ENCODE results near the gene GSTT4.

DNA sequence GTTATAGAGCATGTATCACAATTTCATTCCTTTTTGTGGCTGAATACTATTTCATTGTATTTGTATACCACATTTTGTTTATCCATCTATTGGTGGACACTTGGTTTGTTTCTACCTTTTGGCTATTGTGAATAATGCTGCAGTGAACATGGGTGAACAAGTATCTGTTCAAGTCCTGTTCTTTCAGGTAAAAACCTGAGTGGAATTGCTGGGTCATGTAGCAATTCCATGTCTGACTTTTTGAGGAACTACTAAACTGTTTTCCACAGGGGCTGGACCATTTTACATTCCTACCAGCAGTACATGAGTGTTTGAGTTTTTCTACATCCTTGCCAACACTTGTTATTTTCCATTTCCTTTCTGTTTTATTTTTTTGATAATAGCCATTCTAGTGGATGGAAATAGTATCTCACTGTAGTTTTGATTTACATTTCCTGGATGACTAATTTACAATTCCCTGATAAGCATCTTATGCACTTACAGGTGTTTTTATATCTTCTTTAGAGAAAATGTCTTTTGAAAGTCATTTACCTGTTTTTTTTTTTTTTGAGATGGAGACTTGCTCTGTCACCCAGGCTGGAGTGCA is 18.0 kb upstream of the GSTT4 start:
- TF ChIP-seq, protein P1, sequence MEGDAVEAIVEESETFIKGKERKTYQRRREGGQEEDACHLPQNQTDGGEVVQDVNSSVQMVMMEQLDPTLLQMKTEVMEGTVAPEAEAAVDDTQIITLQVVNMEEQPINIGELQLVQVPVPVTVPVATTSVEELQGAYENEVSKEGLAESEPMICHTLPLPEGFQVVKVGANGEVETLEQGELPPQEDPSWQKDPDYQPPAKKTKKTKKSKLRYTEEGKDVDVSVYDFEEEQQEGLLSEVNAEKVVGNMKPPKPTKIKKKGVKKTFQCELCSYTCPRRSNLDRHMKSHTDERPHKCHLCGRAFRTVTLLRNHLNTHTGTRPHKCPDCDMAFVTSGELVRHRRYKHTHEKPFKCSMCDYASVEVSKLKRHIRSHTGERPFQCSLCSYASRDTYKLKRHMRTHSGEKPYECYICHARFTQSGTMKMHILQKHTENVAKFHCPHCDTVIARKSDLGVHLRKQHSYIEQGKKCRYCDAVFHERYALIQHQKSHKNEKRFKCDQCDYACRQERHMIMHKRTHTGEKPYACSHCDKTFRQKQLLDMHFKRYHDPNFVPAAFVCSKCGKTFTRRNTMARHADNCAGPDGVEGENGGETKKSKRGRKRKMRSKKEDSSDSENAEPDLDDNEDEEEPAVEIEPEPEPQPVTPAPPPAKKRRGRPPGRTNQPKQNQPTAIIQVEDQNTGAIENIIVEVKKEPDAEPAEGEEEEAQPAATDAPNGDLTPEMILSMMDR (IDR thresholded peaks at IDR 0.05): no peak
- no peak for TF ChIP-seq POLR2A (IDR thresholded peaks at IDR 0.05)

Data from uterus (tissue), 2 donors.